ENCODE results near the gene BCL2. TPM values are rescaled to one million over a fixed set of nuclear protein-coding genes. Genes with fewer than 3 reads are reported as not detected.
A peak's percentile ranks its signal among the peaks of the same experiment; 100 is the strongest.

BCL2 gene
- polyA plus RNA-seq, 5 donors, result 8.8 to 12.6 (median 11.5) TPM

DNA sequence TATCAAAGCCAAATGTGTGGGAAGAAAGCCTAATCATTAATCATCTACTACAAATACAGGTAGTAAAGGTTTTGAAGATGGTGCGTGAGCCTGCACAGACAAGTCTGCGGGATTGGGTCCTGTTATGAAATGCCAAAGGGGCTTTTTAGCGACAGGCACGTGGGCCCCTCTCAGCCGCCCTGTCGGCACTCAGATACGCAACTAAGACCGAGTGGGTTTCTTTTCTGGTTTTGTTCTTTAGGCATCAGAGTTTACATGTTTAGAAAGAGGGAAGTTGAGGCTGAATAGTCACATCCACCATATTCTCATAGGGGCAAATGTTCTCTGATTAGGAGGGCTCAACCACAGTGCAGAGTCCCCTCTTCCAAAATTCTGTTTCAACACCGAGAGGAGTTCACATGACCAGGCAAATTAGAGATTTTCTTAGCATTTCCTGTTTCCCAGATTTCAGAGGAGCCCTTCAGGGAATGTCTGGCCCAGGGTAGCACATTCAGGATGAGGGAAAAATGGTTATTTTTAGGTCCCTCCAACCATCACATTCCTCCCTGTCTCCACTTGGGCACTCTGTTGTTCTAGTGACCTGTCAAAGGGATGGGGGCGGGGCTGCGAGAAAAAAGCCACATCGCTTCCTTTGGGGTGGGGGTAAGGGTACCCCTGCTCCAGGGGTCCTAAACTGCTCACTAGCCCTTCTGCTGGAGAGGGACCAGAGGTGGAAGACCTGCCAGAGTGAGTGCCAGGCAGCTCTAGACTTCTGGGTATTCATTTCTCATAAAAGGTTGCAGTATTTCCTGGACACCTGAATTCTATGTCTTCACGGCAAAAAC is 159.2 kb downstream of the BCL2 start:
- no peak for DNase-seq

DNA sequence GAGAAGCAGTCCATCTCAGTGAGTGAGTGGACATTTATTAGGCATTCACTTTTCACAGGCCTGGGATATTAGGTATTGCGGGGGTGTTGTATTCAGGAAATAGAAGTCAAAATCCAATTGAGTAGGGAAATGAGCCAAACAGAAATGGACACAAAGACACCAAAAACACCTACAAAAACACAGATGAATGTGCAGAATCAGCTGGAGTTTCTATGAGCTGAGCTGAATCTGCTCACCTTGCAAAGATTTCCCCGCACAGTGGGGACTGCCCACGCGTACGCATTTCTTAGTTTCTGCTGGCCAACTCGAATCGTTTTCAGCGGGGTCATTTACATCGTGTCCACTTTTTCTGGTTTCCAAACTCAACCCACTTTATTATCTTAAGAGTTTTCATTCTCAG is 160.0 kb downstream of the BCL2 start:
- no peak for DNase-seq

DNA sequence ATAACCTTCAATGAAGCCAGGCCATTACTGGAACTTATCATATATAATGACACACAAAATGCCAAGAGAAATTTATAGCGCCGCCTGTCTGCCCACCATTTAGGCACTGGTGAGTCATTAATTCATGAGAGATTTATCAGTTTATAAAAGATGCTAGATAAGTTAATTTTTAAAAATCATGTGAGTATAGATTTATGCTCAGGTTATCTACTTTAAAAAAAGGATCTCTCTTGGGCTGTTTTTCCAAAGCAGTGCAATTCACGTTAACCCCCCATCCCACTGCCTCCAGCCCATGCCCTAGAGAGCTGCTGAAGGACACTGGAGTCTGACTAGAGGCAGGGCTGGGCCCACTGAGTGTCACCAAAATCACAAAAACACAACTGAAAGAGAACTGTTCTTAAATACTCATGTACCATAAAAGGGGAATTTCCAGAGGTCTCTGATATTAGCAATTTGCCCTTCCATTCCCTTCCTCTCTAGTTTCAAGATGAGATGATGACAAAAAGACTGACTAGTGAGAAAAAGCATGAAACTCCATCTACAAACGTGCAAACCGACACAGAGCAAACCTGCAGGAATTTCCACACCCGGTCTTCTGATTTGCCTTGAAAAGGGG is 160.8 kb downstream of the BCL2 start:
- no peak for DNase-seq

DNA sequence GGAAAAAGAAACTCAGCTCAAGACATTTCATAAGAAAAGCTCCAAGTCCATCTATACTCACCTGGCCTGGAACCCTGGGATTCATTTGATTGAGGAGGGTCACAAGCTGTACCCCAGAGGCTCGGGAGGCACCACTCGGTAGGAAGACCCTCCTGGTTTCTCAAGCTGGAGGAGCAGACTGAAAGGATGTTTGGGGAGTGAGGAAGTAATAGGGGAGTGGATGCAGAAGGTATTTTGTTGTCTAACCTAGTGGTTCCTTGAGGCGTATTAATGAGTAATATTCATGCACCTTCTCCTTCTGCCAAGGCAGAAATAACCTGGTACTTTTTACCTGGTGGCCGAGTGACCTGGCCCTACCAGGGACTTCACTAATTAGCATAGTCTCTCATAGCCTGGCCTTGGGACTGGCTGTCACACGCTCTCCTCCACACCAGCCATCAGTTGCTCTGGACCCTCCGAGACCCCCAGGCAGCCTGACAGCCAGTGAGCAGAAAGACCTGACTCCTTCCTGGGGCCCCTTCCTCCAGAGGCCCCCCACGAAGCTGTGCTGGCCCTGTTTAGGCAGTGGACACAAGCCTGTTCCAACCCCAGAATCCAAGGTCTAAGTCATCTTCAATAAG is 161.4 kb downstream of the BCL2 start:
- DNase-seq, result no peak

DNA sequence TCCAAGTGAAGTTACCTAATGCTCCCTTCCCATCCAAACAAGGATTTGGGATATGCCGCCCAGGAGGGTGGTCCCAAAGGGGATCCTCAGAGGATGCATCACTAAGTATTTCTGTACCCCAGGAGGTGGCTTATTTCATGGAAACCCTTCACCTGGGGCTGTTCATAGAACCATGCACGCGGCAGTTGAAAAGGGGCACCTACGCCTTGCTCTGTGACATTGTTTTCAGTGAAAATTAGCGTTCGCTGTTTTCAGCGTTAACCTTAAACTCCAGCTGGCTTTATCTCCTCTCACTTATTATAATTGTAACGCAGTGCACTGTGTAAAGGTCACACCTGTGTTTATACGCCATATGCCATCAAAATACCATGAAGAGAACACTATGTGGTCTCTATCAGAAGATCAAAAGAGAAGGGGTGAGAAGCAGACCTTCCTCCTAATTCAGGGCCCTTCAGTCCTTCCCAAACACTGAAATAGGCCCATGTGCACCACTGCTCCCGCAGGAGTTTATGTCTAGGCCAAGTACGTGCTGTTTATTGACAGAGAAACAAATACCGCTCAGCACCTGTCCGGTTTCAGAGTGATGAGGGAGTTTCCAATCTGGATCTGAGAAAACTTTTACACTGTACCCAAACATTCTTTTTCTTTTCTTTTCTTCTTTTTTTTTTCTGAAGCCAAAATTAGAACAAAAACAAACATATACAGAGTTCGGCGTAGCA is 162.1 kb downstream of the BCL2 start:
- no peak for DNase-seq

DNA sequence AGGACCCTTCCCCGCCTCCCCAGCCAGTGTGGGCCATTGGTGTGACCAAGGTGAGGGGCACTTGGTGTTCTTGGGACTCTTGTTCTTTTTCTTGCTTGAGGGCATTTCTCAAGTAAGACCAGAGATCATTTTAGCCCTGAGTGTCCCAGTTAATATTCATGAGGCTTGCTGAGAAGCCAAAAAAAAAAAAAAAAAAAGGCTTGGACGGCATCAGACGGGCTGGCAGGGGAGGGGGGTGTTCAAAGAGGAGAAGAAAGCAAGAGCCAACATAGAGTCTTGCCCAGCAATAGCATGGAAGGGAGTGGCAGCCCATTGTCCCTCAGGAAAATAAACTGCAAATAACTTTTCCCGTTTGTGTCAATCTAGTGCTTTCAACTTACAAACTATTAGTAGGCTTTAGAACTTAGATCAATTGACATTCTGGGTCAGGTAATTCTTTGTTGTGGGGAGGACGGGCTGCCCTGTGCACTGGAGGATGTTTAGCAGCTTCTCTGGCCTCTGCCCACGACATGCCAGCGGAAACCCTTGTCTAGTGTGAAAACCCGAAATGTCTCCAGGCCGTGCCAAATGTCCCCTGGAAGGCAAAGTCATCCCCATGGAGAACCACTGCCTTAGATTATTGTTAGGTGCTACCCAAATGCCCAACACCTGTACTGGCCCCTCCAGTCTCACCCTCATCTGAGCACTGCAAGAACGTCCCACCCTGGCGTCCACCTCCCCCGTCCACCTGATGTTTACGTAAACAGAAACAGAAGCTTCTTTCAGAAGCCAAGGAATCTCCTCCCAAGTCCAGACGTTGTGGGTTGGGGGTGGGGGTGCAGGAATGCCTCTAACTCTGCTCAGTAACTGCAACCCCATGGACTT is 163.4 kb downstream of the BCL2 start:
- no peak for DNase-seq

DNA sequence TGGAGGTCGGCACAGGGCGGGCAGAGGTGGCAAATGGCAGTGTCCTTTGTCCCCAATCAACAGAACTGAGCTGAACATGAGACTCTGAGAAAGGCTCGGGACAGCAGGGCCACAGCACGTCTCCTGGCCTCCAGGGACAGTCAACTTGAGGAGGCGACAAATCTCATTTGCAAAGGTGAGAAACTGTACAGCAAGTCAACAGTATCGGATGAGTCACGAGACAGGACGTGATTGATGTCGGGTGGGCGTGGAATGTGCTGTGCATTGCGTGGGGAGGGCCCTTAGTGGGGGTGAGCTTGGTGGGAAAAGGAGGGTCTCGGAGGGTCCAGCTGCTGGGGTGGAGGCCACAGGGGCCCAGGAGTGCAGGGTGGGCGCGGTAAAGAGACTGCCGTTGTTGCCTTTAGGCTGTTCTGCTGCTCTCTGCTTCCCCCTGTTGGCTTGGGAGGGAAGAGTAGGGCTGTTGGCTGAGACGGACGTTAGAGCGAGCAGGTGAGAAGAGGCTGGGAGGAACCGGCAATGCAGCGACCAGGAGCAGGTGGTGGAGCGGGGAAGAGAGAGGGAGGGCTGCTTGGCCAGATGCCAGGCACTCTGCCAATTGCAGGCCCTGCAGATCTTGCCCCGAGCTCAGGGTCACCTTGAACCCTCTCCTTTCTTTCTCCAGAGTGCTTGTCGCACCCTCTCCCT is 164.3 kb downstream of the BCL2 start:
- DNase-seq, result peak in 1 of 2 donors; percentile 41

DNA sequence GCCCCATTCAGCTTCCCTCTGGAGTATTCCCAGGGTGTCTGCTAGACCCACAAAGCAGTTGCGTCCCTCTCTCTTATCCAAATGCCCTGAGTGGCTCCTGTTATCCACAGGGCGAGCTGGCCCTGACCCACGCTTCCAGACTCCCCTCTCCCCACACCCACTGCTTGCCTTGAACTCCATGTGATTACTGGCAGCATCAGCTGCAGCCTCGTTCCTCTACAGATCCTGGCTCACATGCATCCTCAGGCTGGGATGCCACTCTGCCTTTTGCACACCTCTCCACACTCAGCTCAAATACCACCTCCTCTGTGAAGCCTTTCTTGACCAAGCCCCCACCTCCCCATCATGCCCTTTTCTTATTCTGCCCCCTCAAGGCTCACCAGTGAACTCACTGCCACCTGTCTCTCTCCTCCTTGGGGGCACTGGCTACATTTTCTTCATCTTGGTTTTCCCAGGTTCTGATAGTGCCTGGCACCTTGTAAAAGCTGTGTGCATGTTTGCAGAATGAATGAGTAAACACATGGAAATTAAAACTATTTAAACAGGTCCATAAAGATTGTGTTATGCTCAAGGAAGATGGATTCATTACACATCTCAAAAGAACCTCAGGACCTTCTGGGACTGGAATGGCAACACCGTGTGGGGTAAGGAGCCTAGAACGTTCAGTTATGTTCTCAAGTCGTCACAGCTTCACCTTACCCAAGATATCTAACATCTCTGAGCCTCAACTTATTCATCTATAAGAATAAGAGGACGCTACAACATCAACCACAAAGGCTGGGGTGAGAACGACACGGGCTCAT is 165.0 kb downstream of the BCL2 start:
- no peak for DNase-seq

DNA sequence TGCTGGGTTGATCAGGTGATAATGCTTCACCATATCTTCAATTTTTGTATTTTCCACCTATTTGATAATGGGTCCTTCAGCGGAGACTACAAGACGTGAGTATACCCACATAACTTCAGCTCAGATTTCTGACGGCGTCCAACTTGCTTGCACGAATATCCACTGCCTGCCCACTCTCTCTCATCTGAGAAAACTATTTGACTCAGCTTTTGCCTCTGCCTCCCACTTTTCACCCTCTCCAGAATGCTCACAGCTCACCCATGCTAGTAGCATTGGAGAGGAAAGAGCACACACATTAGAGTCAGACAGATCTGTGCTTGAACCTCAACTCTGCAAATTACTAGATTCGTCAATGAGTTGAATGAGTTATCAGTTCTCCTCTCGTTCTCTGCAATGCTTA is 166.8 kb downstream of the BCL2 start:
- no peak for DNase-seq

DNA sequence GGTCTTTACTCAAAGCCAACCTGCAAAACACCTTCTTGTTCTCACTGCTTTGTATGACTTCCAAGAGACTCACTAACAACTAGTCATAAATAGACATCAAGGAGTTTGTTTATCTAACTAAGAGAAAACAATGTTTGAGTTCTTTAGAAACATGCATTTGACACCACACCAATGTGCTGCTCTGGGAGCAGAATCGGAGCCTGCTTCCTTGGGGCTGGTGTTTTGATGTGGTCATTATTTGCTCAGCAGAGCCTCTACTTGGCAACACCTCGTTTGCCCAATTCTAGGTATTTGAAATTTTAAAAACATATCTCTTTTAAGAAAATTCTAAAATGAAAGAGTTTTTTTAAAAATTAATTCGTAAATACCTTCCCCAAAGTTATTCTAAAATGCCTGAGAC is 167.5 kb downstream of the BCL2 start:
- DNase-seq, result no peak

DNA sequence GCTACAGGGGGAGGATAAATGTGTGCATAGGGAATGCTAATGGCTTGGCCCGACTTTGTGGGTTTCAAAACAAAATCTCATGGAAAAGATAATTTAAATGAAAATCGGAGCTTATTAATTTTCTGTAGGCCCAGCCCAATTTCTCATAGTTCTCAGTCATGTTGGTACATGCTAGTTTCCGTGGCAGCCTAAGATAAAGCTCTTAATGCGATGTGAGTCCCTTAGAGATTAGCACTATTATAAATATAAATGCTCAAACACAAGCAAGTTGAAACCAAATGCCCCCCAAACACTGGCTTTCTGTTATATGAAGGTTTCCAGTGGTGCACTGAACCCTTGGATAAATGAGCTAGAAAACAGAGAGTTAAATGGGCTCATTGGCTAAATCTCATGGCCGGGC is 168.0 kb downstream of the BCL2 start:
- no peak for DNase-seq

DNA sequence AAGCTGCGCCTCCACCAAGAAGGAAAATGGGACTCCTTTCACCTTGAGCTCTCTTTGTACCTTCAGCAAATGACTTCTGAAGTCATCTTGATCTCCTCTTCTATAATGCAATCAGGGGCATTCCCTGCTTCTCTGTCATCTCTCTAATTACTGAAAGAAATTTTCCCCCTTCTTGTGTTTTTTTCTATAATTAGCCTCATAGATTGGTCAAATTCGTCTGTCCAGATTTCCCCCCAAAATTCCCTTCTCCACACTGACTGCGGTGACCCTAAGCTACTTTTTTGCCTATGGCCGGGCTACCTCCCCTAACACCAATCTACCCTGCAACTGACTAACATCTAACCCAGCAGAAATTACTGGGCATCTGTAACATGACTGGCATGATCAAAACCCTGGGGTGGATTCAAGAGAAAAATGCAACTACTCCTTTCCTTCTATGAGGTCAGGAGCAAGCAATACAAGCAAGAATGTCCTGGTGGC is 168.6 kb downstream of the BCL2 start:
- DNase-seq, result no peak

DNA sequence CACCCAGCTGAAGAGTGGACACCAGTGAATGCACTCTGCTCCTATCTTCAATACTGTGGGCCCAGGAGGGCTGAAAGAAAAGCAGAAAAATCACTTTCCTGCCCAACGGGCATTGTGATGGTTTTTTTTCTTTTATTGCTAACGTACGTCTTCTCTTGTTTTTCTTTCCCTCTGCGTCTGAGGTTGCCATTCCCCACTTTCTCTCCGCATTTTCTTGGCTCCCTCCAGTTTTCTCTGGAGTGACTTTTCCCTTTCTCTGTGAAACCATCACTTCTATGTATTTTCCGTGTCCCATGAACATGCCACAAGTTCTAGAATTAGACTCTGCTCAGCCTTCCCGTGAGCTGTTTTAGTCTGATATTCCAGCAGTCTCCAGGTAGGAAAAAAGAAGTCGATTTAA is 169.2 kb downstream of the BCL2 start:
- no peak for DNase-seq

DNA sequence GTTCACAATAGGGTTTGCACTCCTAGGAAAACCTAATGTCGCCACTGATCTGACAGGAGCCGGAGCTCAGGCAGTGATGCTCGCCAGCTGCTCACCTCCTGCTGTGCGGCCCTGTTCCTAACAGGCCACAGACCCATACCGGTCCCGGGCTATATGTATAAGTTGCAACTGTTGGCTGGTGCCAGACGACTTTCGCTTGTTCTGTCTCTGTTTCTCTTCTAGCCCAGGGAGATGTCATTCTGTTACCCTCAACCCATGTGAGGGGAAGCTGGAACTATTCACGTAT is 170.3 kb downstream of the BCL2 start:
- no peak for DNase-seq

DNA sequence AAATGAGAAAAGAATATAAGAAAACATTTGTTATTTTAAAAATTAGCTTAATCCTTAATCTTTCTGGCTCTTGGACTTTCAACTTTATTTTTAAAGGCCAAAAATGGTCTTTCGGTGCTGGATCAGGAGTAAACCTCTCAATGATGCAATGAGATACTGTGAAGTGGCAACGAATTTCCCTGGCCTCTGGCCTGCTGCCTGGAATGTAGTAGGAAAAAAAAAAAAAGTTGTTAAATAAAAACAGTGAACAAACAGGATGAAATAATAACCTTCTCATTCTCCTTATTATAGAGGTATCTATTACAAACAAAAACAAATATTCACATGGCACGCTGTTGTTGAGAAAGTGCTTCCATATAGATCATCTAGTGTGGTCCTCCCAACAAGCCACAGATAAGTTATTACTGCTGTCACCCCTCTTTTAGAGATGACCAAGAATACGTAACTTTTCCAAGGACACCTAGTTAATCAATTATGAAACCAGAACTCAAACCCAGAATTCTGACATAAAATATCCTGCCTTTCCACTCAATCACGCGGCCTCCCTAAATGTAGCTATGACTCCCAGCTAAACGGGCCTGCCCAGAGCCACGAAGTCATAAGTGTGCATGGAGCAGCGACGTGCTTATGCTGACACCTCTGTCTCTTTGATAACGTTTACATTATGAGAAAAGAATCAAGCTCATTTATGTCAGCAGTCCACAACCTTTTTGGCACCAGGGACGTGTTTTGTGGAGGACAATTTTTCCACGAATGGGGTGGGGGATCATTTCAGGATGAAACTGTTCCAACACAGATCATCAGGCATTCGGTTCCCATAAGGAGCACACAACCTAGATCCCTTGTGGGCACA is 170.9 kb downstream of the BCL2 start:
- DNase-seq, result peak in 1 of 2 donors; percentile 39

DNA sequence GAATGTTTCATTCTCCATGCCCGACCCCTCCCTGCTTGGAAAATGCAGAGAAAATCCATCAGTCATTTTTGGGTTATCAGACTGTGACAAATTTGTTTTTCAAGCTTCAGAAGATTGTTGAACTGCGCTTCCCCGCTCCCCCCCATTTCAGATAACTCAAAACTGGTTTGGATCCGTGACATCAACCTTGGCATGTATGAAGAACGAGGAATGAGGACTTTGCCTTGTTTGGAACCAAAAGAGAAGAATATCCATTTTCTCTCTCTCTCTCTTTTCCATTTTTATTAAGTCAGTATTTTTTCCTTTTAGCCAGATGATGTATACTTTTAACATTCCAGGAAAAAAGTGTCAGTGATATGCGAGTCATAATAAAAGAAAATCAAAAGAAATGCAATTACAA is 171.6 kb downstream of the BCL2 start:
- no peak for DNase-seq

DNA sequence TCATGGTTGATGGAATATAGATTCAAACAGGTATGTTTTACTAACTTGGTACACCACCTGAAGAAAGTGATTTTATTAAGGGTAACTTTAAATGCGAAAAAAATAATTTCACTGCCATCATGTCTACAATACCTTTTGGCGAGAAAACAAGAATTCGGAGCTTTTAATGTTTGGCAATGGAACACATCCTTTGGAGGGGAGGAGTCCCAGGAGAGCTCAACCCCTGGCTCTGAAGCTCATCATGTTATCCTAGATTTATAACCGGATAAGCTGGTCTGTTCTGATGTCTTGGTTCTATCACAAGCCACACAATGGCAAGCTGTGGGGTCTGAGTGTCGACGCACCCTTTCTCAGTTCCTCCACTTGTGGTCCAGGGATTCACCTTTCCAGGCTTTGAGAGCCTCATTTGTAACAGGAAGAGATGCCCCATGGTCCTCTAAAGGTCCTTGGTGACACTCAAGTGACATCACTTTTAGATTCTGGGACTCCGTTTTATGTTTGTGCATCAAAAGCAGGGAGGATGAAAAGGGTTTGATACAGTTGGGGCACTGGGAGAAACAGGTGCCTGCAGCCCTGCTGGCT is 172.7 kb downstream of the BCL2 start:
- DNase-seq, result no peak

DNA sequence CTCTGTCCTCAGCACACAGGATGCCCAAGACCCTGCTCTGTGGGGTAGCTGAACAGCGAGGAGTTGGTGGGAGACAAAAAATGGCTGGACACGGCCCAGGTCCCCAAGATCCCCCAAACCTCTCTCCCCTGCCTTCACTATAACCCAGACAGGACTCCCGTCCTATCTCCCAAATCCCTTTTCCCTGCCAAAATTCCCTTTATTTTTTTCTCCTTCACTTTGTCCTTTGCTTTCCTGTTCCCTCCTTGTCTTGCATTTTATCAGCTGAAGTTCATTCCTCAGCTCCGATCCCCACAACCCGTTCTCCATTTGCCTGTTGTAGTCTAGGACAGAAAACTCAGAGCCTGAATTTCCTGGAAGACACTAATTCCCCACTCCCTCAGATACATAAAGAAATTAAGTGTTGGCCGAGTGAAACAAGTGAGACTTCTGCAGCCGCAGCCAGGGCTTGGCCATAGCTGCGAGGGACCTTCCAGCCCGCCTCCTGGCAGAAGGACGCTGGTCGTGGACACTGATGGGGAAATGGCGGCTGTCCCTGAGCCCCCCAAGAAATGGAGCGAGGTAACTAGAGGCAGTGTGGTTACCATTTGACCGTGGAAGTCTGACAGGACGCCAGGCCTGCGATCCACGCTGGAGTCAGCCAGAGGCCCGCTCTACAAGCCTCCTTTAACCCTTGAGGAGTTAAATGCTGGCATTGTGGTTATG is 173.6 kb downstream of the BCL2 start:
- DNase-seq, result peak; percentile 56 to 63
